Panc1 (cell line): ENCODE results near the gene ITPKB. TPM values are rescaled to one million over a fixed set of nuclear protein-coding genes. Genes with fewer than 3 reads are reported as not detected.

ENCODE experiments used
- ATAC-seq: fragments of 200-7000 bp; cut with Tn5 transposase; 2 replicates; pipeline ENCODE4 v1.9.1; 2020; ENCODE audit warnings: mild to moderate bottlenecking, moderate library complexity
- BruUV-seq: library from RNA; stranded (reverse); fragments of 400-500 nt; replicated peaks from 2 replicates; lab custom pipeline; 2021; lab: Mats Ljungman, UMichigan
- CTCF ChIA-PET: fragments of 300-600 bp; sonication (Branson Sonifier 250); formaldehyde crosslinking; loops from one replicate; lab custom pipeline; 2022; ENCODE audit warnings: antibody characterized with exemption; lab: Charles Lee
- POLR2A ChIA-PET: fragments of 300-600 bp; sonication (Branson Sonifier 250); formaldehyde crosslinking; loops from one replicate; lab custom pipeline; 2022; ENCODE audit warnings: antibody characterized with exemption; lab: Charles Lee
- DNase-seq: peaks from one replicate; pipeline ENCODE4 v3.0.0-alpha.2; 2010; ENCODE audit warnings: low read depth, low spot score
- H3K27ac ChIP-seq: 2 replicates; pipeline ENCODE4 v1.5.1; 2011; ENCODE audit warnings: mild to moderate bottlenecking, low read length, inconsistent platforms
- H3K27me3 ChIP-seq: fragments of 200-500 bp; sonication (Bioruptor generic); 2 replicates; pipeline ENCODE4 v1.6.0; 2014; ENCODE audit warnings: low read length, inconsistent platforms; ENCODE audit not compliant: control insufficient read depth, insufficient read depth
- H3K36me3 ChIP-seq: fragments of 200-500 bp; sonication (Bioruptor generic); 2 replicates; pipeline ENCODE4 v1.5.1; 2014; ENCODE audit warnings: inconsistent platforms, mild to moderate bottlenecking, low read length, moderate library complexity; ENCODE audit not compliant: control insufficient read depth, insufficient read depth
- H3K4me1 ChIP-seq: 2 replicates; pipeline ENCODE4 v1.5.1; 2011; ENCODE audit warnings: inconsistent platforms, mild to moderate bottlenecking, low read length, moderate library complexity; ENCODE audit not compliant: control insufficient read depth, insufficient read depth
- H3K4me3 ChIP-seq, 2 experiments: 2 replicates each; pipeline ENCODE4 v1.5.1; 2011 to 2012; ENCODE audit warnings: low read depth in 2 of 2, low read length in 2 of 2, mild to moderate bottlenecking in 2 of 2, inconsistent platforms in 1 of 2, moderate library complexity in 1 of 2
- H3K9me3 ChIP-seq: fragments of 200-500 bp; sonication (Bioruptor generic); 2 replicates; pipeline ENCODE4 v1.5.1; 2014; ENCODE audit warnings: low read depth, mild to moderate bottlenecking, inconsistent platforms, low read length, moderate library complexity; ENCODE audit not compliant: control insufficient read depth, insufficient read depth
- CTCF ChIP-seq: fragments of 450-650 bp; IDR thresholded peaks from 2 replicates; pipeline ENCODE4 v1.5.1; 2017; ENCODE audit warnings: mild to moderate bottlenecking
- POLR2AphosphoS5 ChIP-seq: IDR thresholded peaks from 2 replicates; pipeline ENCODE4 v1.6.1; 2012; ENCODE audit warnings: mild to moderate bottlenecking, low read depth, low read length, moderate library complexity
- REST ChIP-seq, 2 experiments: IDR thresholded peaks; 2 replicates each; pipeline ENCODE4 v1.6.1; 2011 to 2012; ENCODE audit warnings: low read depth in 2 of 2, control low read depth in 1 of 2, low read length in 1 of 2, mild to moderate bottlenecking in 1 of 2, moderate library complexity in 1 of 2; ENCODE audit not compliant: insufficient read depth in 1 of 2
- SIN3A ChIP-seq: IDR thresholded peaks from 2 replicates; pipeline ENCODE4 v1.6.1; 2012; ENCODE audit warnings: low read depth, mild to moderate bottlenecking, low read length, moderate library complexity, borderline replicate concordance; ENCODE audit not compliant: insufficient read depth
- TCF7L2 ChIP-seq: IDR thresholded peaks from 2 replicates; pipeline ENCODE4 v1.6.1; 2011; ENCODE audit warnings: mild to moderate bottlenecking, low read depth, low read length, inconsistent platforms
- in situ Hi-C: cut with HindIII; loops from 2 replicates; pipeline ENCODE4 v1.10.0; 2016; ENCODE audit warnings: low sequenced_read_pairs, low pct_unique_long_range_greater_than_20kb
- intact Hi-C: fragments of 100-400 bp; cut with micrococcal nuclease; formaldehyde crosslinking; loops from one replicate; pipeline ENCODE4 v1.10.0; 2022; ENCODE audit not compliant: unreplicated experiment
- total RNA-seq: library from RNA; stranded (reverse); gene quantifications from one replicate; pipeline ENCODE4 v1.2.1, GENCODE V29; 2021; ENCODE audit not compliant: unreplicated experiment

The ITPKB gene
- total RNA-seq, 1 experiment from 2014 or later = 10.9 TPM

- in situ Hi-C loops (no loop called here), intact Hi-C loops (no loop called here)
- no peak for DNase-seq
- no peaks in the 10 kb centered on the region for H3K36me3 ChIP-seq
- POLR2A ChIA-PET = no interaction called here
- H3K27me3 ChIP-seq = no peaks in the 10 kb centered on the region
- TF ChIP-seq SIN3A (no peak), CTCF (no peak), REST (IDR thresholded peaks at IDR 0.05; ENCODE audit: insufficient read depth in 1 of 2, low read depth in 2 of 2, low read length in 1 of 2) (no peak), TCF7L2 (no peak), POLR2AphosphoS5 (no peak)
- H3K27ac ChIP-seq = no peak overlapping the region
- peaks cover 5% of the 10 kb centered on the region for H3K4me1 ChIP-seq
- no peaks in the 10 kb centered on the region for H3K9me3 ChIP-seq
- H3K4me3 ChIP-seq = no peak overlapping the region
- CTCF ChIA-PET = no interaction called here
- ATAC-seq = no peak
- no TSS peak for BruUV-seq
Measured at GRCh38 chr1:226699166-226699565, 39.9 kb downstream of the ITPKB start.

GRCh38 chr1:226698659-226699058 is 40.4 kb downstream of the ITPKB start:
- Histone ChIP-seq H3K4me3 (no peak overlapping the region), H3K9me3 (no peaks in the 10 kb centered on the region), H3K4me1 (peaks cover 5% of the 10 kb centered on the region), H3K27me3 (no peaks in the 10 kb centered on the region), H3K27ac (no peak overlapping the region), H3K36me3 (no peaks in the 10 kb centered on the region)
- no TSS peak for BruUV-seq
- no peak for TF ChIP-seq CTCF
- TF ChIP-seq SIN3A = no peak
- TF ChIP-seq POLR2AphosphoS5 = no peak
- TF ChIP-seq REST (IDR thresholded peaks at IDR 0.05; ENCODE audit: insufficient read depth in 1 of 2, low read depth in 2 of 2, low read length in 1 of 2) = no peak
- no peak for TF ChIP-seq TCF7L2
- DNase-seq (no peak), ATAC-seq (no peak)
- POLR2A ChIA-PET = no interaction called here
- CTCF ChIA-PET = no interaction called here
- in situ Hi-C loops (no loop called here), intact Hi-C loops (no loop called here)
